COR-L47 (cell line): ENCODE results near the gene STRA6.
"Not testable (repeated sequence)": the region's sequence is repeated elsewhere in the genome, so short reads cannot be mapped to it uniquely, and the experiment has no call there.

Experiments
- DNase-seq: peaks from one replicate; lab custom pipeline; 2025; lab: John Stamatoyannopoulos, UW

The STRA6 gene

DNA sequence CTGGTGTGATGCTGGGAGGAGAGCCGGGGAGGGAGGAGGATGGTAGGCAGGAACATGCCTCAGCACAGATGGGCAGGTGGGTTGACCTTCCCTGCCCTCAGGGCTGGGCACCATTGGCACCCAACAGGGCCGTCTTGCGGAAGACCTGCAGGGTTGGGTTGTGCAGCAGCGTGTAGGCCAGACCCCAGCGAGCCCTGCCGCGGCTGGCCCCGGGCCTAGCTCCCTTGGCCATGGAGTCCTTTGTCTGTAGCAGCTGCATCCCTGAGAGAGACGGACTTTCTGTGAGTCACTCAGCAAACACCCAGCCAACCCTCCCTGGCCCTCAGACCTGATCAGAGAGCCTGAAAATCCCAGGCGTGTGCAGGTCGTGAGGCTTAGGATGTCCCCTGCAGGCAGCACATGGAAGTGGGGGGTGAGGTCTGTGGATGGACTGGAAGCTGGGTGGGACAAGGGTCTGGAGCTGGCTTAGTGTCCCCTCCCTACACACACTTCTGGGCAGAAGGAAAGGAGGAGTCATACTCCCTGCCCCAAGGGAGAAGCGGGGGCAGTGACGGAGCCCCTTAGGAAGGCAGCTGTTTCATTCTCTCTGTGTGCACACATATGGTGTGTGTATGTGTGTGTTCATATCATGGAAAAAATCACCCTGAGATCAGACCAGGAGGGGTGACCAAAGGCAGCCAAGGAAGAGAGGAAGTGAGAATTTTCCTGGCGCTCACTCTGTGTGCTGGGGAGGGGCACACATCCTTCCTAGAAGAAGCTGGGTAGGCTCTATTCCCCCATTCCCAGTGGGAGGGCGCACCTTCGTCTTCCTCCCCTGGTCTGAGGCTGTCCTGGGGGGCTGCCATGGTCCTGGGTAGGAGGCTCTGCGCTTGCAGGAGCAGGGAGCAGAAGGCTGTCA lies 22.4 kb downstream of the STRA6 start:
- no peak for DNase-seq

DNA sequence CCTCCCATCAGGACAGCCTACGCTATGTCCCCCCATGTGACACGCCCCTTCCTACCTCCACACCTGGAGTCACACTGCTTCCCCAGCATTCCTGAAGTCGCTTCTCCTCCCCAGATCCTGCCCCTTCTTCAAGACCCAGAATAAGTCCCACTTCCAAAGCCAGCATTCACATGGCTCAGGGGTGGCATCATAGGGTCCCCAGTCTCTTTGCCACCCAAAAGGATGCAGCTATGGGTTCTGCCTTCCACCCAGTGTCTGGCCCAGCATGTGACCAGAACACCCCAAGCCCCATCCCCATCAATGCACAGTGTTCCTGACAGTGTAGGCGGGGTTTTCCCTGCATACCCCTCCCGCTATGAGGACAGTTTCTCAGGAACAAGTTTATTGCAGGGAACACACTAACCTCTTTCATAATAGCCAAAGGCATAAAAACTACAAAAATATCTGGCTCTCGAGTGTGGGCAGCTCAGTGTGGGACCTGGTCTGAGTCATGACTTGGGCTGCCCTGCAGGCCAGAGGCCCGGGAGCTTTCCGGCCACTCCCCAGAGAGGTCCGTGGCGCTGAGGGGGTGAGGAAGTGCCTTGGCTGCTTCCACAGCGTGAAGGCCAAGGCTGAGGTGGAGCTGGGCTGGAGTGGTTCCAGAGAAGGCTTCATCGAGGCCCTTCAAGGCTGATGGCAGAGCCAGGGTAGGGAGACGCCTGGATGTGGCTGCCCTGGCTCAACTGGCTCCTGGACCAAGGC lies 23.3 kb downstream of the STRA6 start:
- no peak for DNase-seq

GRCh38 chr15:74178326-74179100 lies 24.1 kb downstream of the STRA6 start:
- DNase-seq: no peak

- DNase-seq: no peak
These were observed 26.0 kb downstream of the STRA6 start for GRCh38 chr15:74176262-74177214.

GRCh38 chr15:74175271-74176191 lies 27.1 kb downstream of the STRA6 start:
- no peak for DNase-seq

GRCh38 chr15:74174958-74175253 lies 27.7 kb downstream of the STRA6 start:
- no peak for DNase-seq

DNA sequence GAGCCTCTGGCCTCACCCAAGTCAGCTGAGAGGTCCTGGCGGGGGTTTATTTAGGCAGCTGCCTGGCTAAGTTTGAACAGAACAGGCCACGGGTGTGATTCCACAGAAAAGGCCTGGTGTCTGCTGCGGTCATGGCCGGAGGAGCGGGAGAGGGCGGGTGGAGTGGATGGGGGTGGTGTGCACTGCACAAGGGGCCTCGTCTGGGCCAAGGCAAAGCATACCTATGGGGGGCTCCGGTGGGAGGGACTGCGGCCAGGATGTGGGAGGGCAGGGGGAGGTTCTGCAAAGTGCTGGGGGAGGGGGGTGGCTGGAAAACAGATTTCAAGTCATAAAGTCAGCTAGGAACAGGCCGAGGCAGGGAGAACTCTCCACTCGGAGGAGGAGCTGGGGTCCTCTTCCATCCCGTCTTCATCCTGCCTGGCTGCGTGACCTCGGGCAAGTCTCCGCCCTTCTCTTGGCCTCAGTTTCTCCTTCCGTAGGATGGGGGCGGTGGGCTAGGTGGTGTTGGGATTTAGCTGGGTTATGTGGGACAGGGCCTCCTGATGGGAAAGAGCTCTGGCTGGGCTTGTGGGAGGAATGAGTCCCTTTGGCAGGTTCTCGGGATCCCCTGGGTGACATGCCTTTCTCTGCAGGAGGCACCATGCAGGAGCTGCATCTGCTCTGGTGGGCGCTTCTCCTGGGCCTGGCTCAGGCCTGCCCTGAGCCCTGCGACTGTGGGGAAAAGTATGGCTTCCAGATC lies 28.2 kb downstream of the STRA6 start:
- no peak for DNase-seq

- DNase-seq: no peak
These were observed 29.0 kb downstream of the STRA6 start, which contains the start of gene ISLR for GRCh38 chr15:74173380-74174218. ISLR (plus strand) TSS chr15:74173710; CDS start chr15:74174859, 1,149 bp downstream.

- no peak for DNase-seq
These were observed 29.7 kb downstream of the STRA6 start for GRCh38 chr15:74172701-74173379.

GRCh38 chr15:74171965-74172541 lies 30.5 kb downstream of the STRA6 start:
- no peak for DNase-seq

DNA sequence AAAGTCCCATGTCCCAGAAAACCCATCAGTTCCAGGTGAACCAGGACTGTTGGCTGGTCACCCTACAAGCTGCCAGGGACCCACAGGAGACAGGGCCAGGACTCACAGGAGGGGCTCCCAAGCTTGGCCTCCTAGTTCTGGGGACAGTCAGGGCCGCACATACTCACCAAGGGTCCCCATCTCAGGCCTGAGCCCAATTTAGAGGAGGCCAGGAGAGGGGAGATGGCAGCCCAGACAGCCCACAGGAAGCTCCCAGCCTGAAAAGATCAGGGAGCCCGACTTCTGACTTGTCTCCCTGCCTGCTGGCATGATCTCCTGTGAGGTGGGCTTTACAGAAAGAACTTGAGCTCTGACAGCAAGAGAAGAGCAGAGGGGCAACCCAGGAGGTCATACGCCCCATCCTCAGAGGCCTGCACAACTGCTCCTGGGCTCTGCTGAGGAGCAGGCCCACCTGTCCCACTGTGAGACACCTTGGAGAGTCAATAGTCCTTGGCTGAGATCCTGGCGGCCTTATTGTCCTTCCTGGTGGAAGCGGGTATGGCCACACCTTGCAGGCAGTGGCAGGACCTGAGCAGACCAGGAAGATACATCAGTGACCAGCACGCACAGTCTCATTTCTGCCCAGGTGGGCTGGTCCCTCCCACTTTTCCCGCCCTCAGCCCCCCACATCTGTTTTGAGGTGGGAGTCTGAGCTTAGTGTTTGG lies 31.6 kb downstream of the STRA6 start:
- peak; percentile 30 for DNase-seq

- DNase-seq: no peak
These were observed 32.3 kb downstream of the STRA6 start for GRCh38 chr15:74170071-74170844.

DNA sequence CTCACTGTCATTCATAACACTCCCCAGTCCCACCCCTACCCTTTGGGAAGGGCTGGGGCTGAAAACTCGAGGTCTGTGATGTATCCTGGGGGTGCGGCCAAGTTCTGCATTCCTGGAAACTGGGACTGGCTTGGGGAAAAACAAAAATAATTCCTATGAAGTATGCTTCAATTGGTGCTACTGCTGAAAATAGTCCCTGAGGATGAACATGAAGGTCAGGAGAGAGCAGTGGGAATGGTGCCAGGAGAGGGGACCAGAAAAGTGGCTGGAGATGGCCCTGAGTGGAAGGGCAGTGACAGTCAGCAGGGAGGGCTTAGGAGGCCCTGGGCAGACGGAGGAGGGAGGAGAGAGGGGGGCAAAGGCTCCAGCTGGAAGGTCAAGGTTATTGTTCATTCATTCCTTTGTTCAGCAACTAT lies 33.9 kb downstream of the STRA6 start:
- DNase-seq: no peak

DNA sequence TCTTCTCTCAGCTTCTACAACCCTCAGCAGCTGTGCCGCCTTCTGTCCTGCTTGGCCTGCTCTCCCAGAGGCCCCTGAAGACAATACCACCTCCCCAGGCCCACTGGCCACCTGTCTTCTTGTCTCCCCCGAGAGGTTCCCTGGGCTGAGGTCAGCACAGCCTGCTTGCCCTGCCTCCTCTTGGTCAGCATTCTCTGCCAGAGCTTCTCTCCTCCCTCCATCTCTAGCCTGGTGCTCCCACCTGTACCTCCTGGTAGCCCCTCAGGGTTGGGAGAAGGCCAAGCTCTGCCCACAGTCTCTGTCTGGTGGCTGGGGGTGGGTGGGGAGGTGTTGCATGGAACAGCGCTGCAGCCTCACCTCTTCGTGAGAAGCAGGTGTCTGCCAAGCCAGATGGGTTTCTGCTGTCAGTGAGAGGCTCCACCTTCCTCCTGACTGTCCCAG lies 34.7 kb downstream of the STRA6 start:
- DNase-seq: no peak

- no peak for DNase-seq
These were observed 37.1 kb downstream of the STRA6 start for GRCh38 chr15:74165461-74165860.

DNA sequence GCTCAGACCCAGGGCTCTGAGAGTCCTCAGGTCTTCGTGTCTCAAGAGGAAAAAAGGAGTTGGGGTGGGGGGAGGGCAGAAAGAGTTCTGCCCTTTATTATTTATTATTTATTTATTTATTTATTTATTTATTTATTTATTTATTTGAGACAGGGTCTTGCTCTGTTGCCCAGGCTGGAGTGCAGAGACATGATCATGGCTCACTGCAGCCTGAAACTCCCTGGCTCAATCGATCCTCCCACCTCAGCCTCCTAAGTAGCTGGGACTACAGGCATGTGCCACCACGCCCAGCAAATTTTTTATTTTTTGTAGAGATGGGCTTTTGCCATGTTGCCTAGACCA lies 40.4 kb downstream of the STRA6 start:
- not testable (repeated sequence) for DNase-seq
